22Rv1 (cell line): ENCODE results near the gene TMEM240.
"Not testable (repeated sequence)": the region's sequence is repeated elsewhere in the genome, so short reads cannot be mapped to it uniquely, and the experiment has no call there.

Experiments
- ZFX ChIP-seq: fragments of 450-650 bp; IDR thresholded peaks from 2 replicates; pipeline ENCODE4 v1.6.1; 2017; ENCODE audit warnings: antibody characterized with exemption, borderline replicate concordance
- TF ChIP-seq, protein P1 (sequence below): fragments of 450-650 bp; IDR thresholded peaks from 2 replicates; pipeline ENCODE4 v1.5.1; 2017; ENCODE audit warnings: mild to moderate bottlenecking

DNA sequence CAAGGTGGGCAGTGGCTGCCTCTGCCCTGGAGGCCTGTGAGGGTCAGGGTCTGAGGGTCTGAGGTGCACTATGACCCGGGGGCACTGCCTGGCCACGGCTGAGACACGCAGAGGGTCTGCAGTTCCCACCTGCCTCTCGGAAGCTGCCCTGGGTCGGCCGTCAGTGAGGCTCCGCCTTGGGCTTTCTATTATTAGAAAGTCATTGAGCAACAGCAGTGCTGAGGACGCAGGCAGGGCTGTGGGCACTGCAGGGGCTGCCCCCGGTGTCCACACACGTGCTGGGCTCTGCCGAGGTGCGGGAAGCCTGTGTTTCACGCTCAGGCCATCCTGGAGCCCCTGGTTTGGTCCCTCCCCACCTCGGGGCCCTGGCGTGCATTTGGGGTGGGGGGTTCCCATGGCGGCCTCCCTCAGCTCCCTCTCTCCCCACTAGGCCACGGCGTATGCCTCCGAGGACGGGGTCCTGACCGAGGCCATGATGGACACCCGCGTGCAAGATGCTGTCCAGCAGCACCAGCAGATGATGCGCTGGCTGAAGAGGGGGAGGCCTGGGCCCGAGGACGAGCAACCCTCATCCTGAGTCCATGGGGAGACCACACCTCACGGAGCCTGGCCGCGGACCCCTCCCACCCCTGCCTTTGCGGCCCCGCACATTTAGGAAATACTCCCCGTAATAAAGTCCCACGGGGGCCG lies 31.5 kb downstream of the TMEM240 start:
- TF ChIP-seq, protein P1, sequence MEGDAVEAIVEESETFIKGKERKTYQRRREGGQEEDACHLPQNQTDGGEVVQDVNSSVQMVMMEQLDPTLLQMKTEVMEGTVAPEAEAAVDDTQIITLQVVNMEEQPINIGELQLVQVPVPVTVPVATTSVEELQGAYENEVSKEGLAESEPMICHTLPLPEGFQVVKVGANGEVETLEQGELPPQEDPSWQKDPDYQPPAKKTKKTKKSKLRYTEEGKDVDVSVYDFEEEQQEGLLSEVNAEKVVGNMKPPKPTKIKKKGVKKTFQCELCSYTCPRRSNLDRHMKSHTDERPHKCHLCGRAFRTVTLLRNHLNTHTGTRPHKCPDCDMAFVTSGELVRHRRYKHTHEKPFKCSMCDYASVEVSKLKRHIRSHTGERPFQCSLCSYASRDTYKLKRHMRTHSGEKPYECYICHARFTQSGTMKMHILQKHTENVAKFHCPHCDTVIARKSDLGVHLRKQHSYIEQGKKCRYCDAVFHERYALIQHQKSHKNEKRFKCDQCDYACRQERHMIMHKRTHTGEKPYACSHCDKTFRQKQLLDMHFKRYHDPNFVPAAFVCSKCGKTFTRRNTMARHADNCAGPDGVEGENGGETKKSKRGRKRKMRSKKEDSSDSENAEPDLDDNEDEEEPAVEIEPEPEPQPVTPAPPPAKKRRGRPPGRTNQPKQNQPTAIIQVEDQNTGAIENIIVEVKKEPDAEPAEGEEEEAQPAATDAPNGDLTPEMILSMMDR: not testable (repeated sequence)
- TF ChIP-seq ZFX: not testable (repeated sequence)
